ENCODE measurements around the gene PLSCR4. TPM values are rescaled to one million over a fixed set of nuclear protein-coding genes. Genes with fewer than 3 reads are reported as not detected.

Gene PLSCR4
- total RNA-seq, 1 donor from 2014 or later = 50.3 TPM

- intact Hi-C loops (cut with DNase I) = no loop called here
- H3K27me3 ChIP-seq = no peaks in the 10 kb centered on the region
- DNase-seq (ENCODE audit: extremely low spot score in 2 of 2) = no peak
- no peak for TF ChIP-seq POLR2A (IDR thresholded peaks at IDR 0.05)
- no peak for TF ChIP-seq POLR2AphosphoS5 (IDR thresholded peaks at IDR 0.05; ENCODE audit: insufficient read depth in 1 of 2, low read depth in 1 of 2)
- TF ChIP-seq CTCF (IDR thresholded peaks at IDR 0.05) = no peak
- no peaks in the 10 kb centered on the region for H3K36me3 ChIP-seq
- no peak overlapping the region for H3K27ac ChIP-seq
- no peaks in the 10 kb centered on the region for H3K4me1 ChIP-seq
- H3K9me3 ChIP-seq = no peaks in the 10 kb centered on the region
- no peak overlapping the region for H3K4me3 ChIP-seq
These were observed 20.3 kb upstream of the PLSCR4 start for GRCh38 chr3:146271180-146271579.

GRCh38 chr3:146269271-146269670 is 18.4 kb upstream of the PLSCR4 start:
- Histone ChIP-seq H3K27ac (no peak overlapping the region), H3K36me3 (no peaks in the 10 kb centered on the region), H3K27me3 (no peaks in the 10 kb centered on the region), H3K9me3 (no peaks in the 10 kb centered on the region), H3K4me3 (no peak overlapping the region), H3K4me1 (no peaks in the 10 kb centered on the region)
- no peak for DNase-seq (ENCODE audit: extremely low spot score in 2 of 2)
- no peak for TF ChIP-seq CTCF (IDR thresholded peaks at IDR 0.05)
- no peak for TF ChIP-seq POLR2AphosphoS5 (IDR thresholded peaks at IDR 0.05; ENCODE audit: insufficient read depth in 1 of 2, low read depth in 1 of 2)
- TF ChIP-seq POLR2A (IDR thresholded peaks at IDR 0.05) = no peak
- intact Hi-C loops (cut with DNase I) = no loop called here

GRCh38 chr3:146268535-146269219 is 17.8 kb upstream of the PLSCR4 start:
- Histone ChIP-seq H3K9me3 (no peaks in the 10 kb centered on the region), H3K4me1 (no peaks in the 10 kb centered on the region), H3K27me3 (no peaks in the 10 kb centered on the region), H3K4me3 (no peak overlapping the region), H3K27ac (no peak overlapping the region), H3K36me3 (no peaks in the 10 kb centered on the region)
- no peak for DNase-seq (ENCODE audit: extremely low spot score in 2 of 2)
- intact Hi-C loops (cut with DNase I) = no loop called here
- TF ChIP-seq CTCF (IDR thresholded peaks at IDR 0.05) (no peak), POLR2A (IDR thresholded peaks at IDR 0.05) (no peak), POLR2AphosphoS5 (IDR thresholded peaks at IDR 0.05; ENCODE audit: insufficient read depth in 1 of 2, low read depth in 1 of 2) (no peak)

GRCh38 chr3:146265720-146266119 is 14.8 kb upstream of the PLSCR4 start:
- Histone ChIP-seq H3K9me3 (no peaks in the 10 kb centered on the region), H3K27ac (no peak overlapping the region), H3K4me1 (no peaks in the 10 kb centered on the region), H3K4me3 (no peak overlapping the region), H3K36me3 (no peaks in the 10 kb centered on the region), H3K27me3 (no peaks in the 10 kb centered on the region)
- no peak for TF ChIP-seq CTCF (IDR thresholded peaks at IDR 0.05)
- TF ChIP-seq POLR2AphosphoS5 (IDR thresholded peaks at IDR 0.05; ENCODE audit: insufficient read depth in 1 of 2, low read depth in 1 of 2) = no peak
- TF ChIP-seq POLR2A (IDR thresholded peaks at IDR 0.05) = no peak
- intact Hi-C loops (cut with DNase I) = no loop called here
- DNase-seq (ENCODE audit: extremely low spot score in 2 of 2) = no peak

GRCh38 chr3:146262371-146263110 is 11.6 kb upstream of the PLSCR4 start:
- Histone ChIP-seq H3K4me3 (no peak overlapping the region), H3K9me3 (no peaks in the 10 kb centered on the region), H3K27ac (no peak overlapping the region), H3K4me1 (no peaks in the 10 kb centered on the region), H3K36me3 (no peaks in the 10 kb centered on the region), H3K27me3 (no peaks in the 10 kb centered on the region)
- intact Hi-C loops (cut with DNase I) = no loop called here
- no peak for DNase-seq (ENCODE audit: extremely low spot score in 2 of 2)
- TF ChIP-seq CTCF (IDR thresholded peaks at IDR 0.05) = no peak
- no peak for TF ChIP-seq POLR2A (IDR thresholded peaks at IDR 0.05)
- TF ChIP-seq POLR2AphosphoS5 (IDR thresholded peaks at IDR 0.05; ENCODE audit: insufficient read depth in 1 of 2, low read depth in 1 of 2) = no peak

All from vagina (tissue), 2 donors.